Measurements from ENCODE around the gene MED13. TPM values are rescaled to one million over a fixed set of nuclear protein-coding genes. Genes with fewer than 3 reads are reported as not detected.
"Not testable (repeated sequence)": the region's sequence is repeated elsewhere in the genome, so short reads cannot be mapped to it uniquely, and the experiment has no call there.

Gene MED13
- total RNA-seq, 1 donor from 2014 or later = 29.0 TPM

DNA sequence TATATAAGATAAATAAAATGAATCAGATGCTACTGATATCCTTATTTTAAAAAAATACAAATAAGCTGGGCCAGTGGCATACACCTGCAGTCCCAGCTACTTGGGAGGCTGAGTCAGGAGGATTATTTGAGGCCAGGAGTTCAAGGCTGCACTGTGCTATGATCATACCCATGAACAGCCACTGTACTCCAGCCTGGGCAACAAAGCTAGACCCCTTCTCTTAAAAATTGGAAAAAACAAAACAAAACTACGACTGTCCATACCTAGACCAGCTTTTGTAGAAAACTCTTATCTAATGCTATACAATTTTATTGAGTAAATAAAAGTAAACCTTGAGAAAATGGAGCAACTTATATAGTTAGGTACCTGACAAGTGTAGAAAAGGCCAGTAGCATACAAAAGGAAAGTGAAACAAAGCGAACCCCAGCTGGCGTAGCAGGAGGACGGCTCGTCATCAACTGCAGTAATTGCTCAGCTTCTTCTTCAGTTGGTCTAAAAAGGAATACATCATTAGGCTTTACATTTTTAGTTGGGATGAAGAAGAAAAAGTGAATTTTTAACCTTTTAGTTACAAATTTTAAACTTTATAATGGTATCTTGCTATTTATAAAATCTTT lies 160.9 kb downstream of the MED13 start:
- intact Hi-C loops (cut with micrococcal nuclease) = no loop called here
- Histone ChIP-seq H3K36me3 (peaks cover 92% of the 10 kb centered on the region), H3K4me1 (no peaks in the 10 kb centered on the region), H3K27ac (replicated peaks) (no peak overlapping the region), H3K9me3 (replicated peaks) (no peaks in the 10 kb centered on the region), H3K27me3 (ENCODE audit: low read depth) (no peaks in the 10 kb centered on the region), H3K4me3 (no peak overlapping the region)
- DNase-seq = no peak
- TF ChIP-seq, protein P1, sequence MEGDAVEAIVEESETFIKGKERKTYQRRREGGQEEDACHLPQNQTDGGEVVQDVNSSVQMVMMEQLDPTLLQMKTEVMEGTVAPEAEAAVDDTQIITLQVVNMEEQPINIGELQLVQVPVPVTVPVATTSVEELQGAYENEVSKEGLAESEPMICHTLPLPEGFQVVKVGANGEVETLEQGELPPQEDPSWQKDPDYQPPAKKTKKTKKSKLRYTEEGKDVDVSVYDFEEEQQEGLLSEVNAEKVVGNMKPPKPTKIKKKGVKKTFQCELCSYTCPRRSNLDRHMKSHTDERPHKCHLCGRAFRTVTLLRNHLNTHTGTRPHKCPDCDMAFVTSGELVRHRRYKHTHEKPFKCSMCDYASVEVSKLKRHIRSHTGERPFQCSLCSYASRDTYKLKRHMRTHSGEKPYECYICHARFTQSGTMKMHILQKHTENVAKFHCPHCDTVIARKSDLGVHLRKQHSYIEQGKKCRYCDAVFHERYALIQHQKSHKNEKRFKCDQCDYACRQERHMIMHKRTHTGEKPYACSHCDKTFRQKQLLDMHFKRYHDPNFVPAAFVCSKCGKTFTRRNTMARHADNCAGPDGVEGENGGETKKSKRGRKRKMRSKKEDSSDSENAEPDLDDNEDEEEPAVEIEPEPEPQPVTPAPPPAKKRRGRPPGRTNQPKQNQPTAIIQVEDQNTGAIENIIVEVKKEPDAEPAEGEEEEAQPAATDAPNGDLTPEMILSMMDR (IDR thresholded peaks at IDR 0.05; ENCODE audit: borderline replicate concordance) = no peak

DNA sequence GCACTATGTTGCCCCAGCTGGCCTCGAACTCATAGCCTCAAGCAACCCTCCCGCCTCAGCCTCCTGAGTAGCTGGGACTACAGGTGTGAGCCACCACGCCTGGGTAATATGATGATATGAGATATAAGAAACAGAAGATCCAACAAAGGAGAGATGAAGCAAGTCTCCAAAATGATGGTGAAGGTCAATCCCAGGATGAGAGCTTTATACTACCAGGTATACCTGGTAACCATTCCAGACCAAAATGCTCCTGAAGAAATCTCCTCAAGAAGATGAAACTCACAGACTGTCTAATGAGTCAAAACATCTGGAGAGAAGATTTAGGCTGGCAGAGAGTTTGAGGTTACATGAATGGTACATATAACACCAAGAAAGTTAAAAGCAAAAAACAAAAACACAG lies 161.8 kb downstream of the MED13 start:
- Histone ChIP-seq H3K36me3 (peaks cover 93% of the 10 kb centered on the region), H3K9me3 (replicated peaks) (no peaks in the 10 kb centered on the region), H3K4me3 (no peak overlapping the region), H3K4me1 (no peaks in the 10 kb centered on the region), H3K27me3 (ENCODE audit: low read depth) (no peaks in the 10 kb centered on the region), H3K27ac (replicated peaks) (no peak overlapping the region)
- DNase-seq = no peak
- TF ChIP-seq, protein P1 (IDR thresholded peaks at IDR 0.05; ENCODE audit: borderline replicate concordance) = no peak
- intact Hi-C loops (cut with micrococcal nuclease) = no loop called here

DNA sequence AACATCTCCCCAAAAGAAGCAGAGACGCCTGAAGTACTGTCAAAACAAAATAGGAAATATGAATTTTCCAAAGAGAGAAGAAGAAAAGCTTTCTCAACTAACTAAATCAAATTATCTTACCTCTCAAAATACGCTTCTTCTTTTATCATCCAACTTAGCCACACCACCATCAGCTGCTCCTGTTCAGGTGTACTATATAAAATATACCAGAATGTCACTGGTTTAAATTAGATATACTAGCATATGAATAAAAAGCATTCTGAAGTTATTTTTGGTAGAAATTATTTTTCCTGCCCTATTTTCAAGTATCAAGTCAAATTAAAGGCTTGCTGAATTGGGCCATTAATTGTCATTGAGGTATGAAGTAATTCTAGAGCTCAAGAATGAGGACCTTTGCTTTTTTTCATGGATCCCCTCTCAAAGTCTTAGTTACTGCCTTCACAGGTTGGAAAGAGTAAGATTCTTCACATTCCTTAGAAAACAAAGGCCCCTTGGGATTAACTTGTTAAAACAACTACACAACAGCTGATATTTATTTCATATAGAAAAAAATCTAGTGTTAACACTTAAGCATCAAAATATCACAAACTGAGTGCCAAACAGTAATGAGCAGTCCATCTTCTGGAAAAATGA lies 167.4 kb downstream of the MED13 start:
- Histone ChIP-seq H3K27me3 (ENCODE audit: low read depth) (no peaks in the 10 kb centered on the region), H3K4me1 (no peaks in the 10 kb centered on the region), H3K9me3 (replicated peaks) (no peaks in the 10 kb centered on the region), H3K27ac (replicated peaks) (no peak overlapping the region), H3K36me3 (peaks cover 83% of the 10 kb centered on the region), H3K4me3 (no peak overlapping the region)
- no peak for DNase-seq
- intact Hi-C loops (cut with micrococcal nuclease) = no loop called here
- TF ChIP-seq, protein P1 (IDR thresholded peaks at IDR 0.05; ENCODE audit: borderline replicate concordance) = no peak

DNA sequence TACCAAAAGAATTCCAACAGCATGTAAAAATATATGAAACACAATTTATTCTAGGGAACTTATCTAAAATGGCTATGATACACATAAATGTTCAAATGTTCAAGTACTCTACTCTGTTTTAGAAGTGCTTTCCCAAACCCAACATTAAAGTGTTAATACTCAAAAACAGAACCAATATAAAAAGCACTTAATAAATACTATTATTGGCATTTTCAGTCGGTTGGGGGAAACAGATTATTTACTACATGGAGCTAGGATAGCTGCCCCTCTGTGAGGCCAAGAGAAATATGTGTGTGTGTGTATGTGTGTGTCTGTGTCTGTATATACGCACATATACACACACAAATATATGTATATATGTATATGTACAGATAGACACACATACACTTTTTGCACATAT lies 169.7 kb downstream of the MED13 start:
- Histone ChIP-seq H3K9me3 (replicated peaks) (no peaks in the 10 kb centered on the region), H3K36me3 (peaks cover 79% of the 10 kb centered on the region), H3K4me3 (no peak overlapping the region), H3K4me1 (no peaks in the 10 kb centered on the region), H3K27ac (replicated peaks) (no peak overlapping the region), H3K27me3 (ENCODE audit: low read depth) (no peaks in the 10 kb centered on the region)
- TF ChIP-seq, protein P1 (IDR thresholded peaks at IDR 0.05; ENCODE audit: borderline replicate concordance) = no peak
- intact Hi-C loops (cut with micrococcal nuclease) = no loop called here
- DNase-seq = no peak

DNA sequence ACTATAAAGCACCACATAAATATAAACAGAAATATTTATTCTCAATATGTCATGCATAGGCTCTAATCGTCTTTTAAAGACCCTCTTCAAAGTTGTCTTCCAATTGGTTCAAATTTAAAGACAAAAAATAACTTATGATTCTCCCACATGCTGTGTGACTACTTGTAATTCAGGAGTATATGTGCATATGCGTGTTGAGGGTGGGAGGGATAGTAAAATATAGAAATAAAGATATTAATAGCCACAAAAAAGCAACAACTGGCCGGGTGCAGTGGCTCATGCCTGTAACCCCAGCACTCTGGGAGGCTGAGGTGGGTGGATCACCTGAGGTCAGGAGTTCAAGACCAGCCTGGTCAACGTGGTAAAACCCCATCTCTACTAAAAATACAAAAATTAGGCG lies 170.8 kb downstream of the MED13 start:
- H3K9me3 ChIP-seq (replicated peaks); H3K4me3 ChIP-seq; H3K27ac ChIP-seq (replicated peaks); H3K4me1 ChIP-seq; DNase-seq; H3K27me3 ChIP-seq (ENCODE audit: low read depth); intact Hi-C loops (cut with micrococcal nuclease): not testable (repeated sequence)
- H3K36me3 ChIP-seq = peaks cover 83% of the 10 kb centered on the region

Other genes starting within 250 kb of the MED13 start
- gene BRIP1, start 201.8 kb downstream of the MED13 start, total RNA-seq = 0.22 TPM
- 10.9 TPM for gene INTS2, start 137.3 kb downstream of the MED13 start, total RNA-seq

Data from left ventricle myocardium inferior (tissue), 1 donor.